GM12892 (cell line): Measurements from ENCODE around the gene EGLN2.

Experiments used
- POLR2A ChIP-seq: IDR thresholded peaks from 2 replicates; pipeline ENCODE4 v1.6.1; 2011; ENCODE audit warnings: low read depth, low read length, control low read depth
- POLR2AphosphoS5 ChIP-seq: IDR thresholded peaks from 2 replicates; pipeline ENCODE4 v1.6.1; 2011; ENCODE audit warnings: low read depth, low read length, control low read depth
- TAF1 ChIP-seq: IDR thresholded peaks from 2 replicates; pipeline ENCODE4 v1.6.1; 2011; ENCODE audit warnings: low read depth, mild to moderate bottlenecking, control low read depth, low read length, borderline replicate concordance

GRCh38 chr19:40810160-40810559 is 11.2 kb downstream of the EGLN2 start:
- TF ChIP-seq POLR2AphosphoS5 = no peak
- no peak for TF ChIP-seq POLR2A
- no peak for TF ChIP-seq TAF1
